ENCODE measurements around the gene BMAL1. TPM values are rescaled to one million over a fixed set of nuclear protein-coding genes. Genes with fewer than 3 reads are reported as not detected.
"Not testable (repeated sequence)": the region's sequence is repeated elsewhere in the genome, so short reads cannot be mapped to it uniquely, and the experiment has no call there.

The BMAL1 gene
- total RNA-seq, 1 donor from 2014 or later = 26.5 TPM

DNA sequence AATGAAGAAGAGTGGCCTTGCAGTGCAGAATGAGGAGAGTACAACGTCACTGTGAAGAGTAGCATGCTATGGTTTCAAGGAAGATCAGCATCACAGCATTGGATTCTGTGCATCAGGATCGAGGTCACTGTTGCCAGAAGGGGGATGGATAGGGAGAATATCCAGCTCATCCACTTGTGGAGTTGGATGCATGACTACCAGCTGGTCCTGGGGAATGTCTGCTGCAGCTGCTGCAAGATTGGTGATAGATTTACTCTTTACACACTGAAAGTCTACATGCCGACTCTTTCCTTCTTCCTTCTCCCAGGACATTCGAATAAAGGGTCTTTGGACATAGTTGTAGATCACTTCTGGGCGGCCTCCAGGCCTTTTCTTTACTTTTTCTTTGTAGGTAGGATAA is 111.2 kb downstream of the BMAL1 start:
- Mint-ChIP-seq H3K36me3 (peaks cover 7% of the 10 kb centered on the region), H3K27ac (no peak overlapping the region), H3K4me3 (no peak overlapping the region), H3K4me1 (no peaks in the 10 kb centered on the region), H3K9me3 (no peaks in the 10 kb centered on the region), H3K27me3 (ENCODE audit: insufficient read depth, low read depth) (peaks cover 2% of the 10 kb centered on the region)
- H2AFZ ChIP-seq (replicated peaks) = no peak overlapping the region
- no peaks in the 10 kb centered on the region for H3K27me3 ChIP-seq
- TF ChIP-seq CTCF (IDR thresholded peaks at IDR 0.05) = no peak
- no peak for TF ChIP-seq EZH2phosphoT487 (IDR thresholded peaks at IDR 0.05)
- no peak for TF ChIP-seq EZH2 (IDR thresholded peaks at IDR 0.05)
- DNase-seq (ENCODE audit: low spot score) = no peak
- H4K20me1 ChIP-seq (ENCODE audit: low read depth) = no peaks in the 10 kb centered on the region
- H3K9me3 ChIP-seq (ENCODE audit: low read depth) = no peaks in the 10 kb centered on the region
- H3K36me3 ChIP-seq = no peaks in the 10 kb centered on the region
- no peak overlapping the region for H3K4me3 ChIP-seq
- no peak overlapping the region for H3K27ac ChIP-seq
- H3F3A ChIP-seq (ENCODE audit: low read depth) = no peaks in the 10 kb centered on the region
- H3K4me2 ChIP-seq = no peak overlapping the region
- no peak overlapping the region for H3K9ac ChIP-seq
- no peaks in the 10 kb centered on the region for H3K79me2 ChIP-seq (ENCODE audit: low read depth)
- H3K4me1 ChIP-seq = no peaks in the 10 kb centered on the region

DNA sequence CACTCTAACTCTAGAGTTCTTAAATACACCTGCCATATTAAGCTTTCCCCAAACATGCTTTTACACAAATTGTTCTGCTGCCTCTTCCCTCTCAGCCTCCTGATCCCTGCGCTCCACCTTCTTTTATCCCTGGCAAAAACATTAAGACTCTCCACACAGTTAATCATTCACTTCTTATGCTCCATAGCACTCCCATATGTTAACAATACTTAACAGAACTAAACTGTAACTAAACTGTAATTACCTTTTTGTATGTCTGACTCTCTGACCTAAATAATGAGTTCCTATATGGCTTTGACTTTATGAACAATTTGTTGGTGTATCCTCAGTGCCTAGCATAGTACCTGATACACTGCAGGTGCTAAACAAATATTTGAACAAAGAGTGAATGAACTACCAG is 113.6 kb downstream of the BMAL1 start:
- Histone ChIP-seq H3K9me3 (ENCODE audit: low read depth) (no peaks in the 10 kb centered on the region), H3K36me3 (no peaks in the 10 kb centered on the region), H3F3A (ENCODE audit: low read depth) (no peaks in the 10 kb centered on the region), H3K27me3 (no peaks in the 10 kb centered on the region), H3K4me3 (no peak overlapping the region), H3K79me2 (ENCODE audit: low read depth) (no peaks in the 10 kb centered on the region), H3K4me1 (no peaks in the 10 kb centered on the region), H3K4me2 (no peak overlapping the region), H3K27ac (no peak overlapping the region), H4K20me1 (ENCODE audit: low read depth) (no peaks in the 10 kb centered on the region), H2AFZ (replicated peaks) (no peak overlapping the region), H3K9ac (no peak overlapping the region)
- TF ChIP-seq CTCF (IDR thresholded peaks at IDR 0.05) (no peak), EZH2phosphoT487 (IDR thresholded peaks at IDR 0.05) (no peak), EZH2 (IDR thresholded peaks at IDR 0.05) (no peak)
- Mint-ChIP-seq H3K4me1 (no peaks in the 10 kb centered on the region), H3K4me3 (no peak overlapping the region), H3K27me3 (ENCODE audit: insufficient read depth, low read depth) (peaks cover 2% of the 10 kb centered on the region), H3K36me3 (peaks cover 7% of the 10 kb centered on the region), H3K27ac (no peak overlapping the region), H3K9me3 (no peaks in the 10 kb centered on the region)
- DNase-seq (ENCODE audit: low spot score) = no peak

DNA sequence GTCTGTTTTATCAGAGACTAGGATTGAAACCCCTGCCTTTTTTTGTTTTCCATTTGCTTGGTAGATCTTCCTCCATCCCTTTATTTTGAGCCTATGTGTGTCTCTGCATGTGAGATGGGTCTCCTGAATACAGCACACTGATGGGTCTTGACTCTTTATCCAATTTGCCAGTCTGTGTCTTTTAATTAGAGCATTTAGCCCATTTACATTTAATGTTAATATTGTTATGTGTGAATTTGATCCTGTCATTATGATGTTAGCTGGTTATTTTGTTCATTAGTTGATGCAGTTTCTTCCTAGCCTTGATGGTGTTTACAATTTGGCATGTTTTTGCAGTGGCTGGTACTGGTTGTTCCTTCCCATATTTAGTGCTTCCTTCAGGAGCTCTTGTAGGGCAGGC is 120.7 kb downstream of the BMAL1 start:
- not testable (repeated sequence) for H3K27ac Mint-ChIP-seq; H3K4me3 Mint-ChIP-seq; H3K79me2 ChIP-seq (ENCODE audit: low read depth); H3K27me3 Mint-ChIP-seq (ENCODE audit: insufficient read depth, low read depth); H2AFZ ChIP-seq (replicated peaks); H3K9ac ChIP-seq; H3K4me2 ChIP-seq; H3K36me3 ChIP-seq; H3F3A ChIP-seq (ENCODE audit: low read depth); H3K4me1 Mint-ChIP-seq; H3K27me3 ChIP-seq; DNase-seq (ENCODE audit: low spot score); H4K20me1 ChIP-seq (ENCODE audit: low read depth); H3K4me3 ChIP-seq; H3K27ac ChIP-seq; H3K9me3 ChIP-seq (ENCODE audit: low read depth); H3K4me1 ChIP-seq
- H3K36me3 Mint-ChIP-seq = peaks cover 25% of the 10 kb centered on the region
- peaks cover 18% of the 10 kb centered on the region for H3K9me3 Mint-ChIP-seq

DNA sequence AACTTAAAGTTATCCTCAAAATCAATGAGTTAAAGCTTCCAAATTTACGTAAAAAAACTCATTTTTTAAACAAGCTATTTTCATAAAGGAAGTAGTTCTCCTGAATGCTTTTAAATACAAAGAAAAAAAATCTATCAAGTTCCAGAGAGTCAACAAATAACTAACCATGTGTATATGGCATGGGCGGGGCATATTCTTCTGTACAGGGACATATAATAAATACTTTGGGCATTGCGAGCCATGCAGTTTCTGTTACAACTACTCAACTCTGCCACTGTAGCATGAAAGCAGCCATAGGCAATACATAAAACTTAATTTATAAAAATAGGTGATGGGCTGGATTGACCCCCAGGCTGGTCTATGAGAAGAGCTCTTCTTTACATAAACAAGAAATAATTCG is 127.6 kb downstream of the BMAL1 start:
- Histone ChIP-seq H3K27me3 (no peaks in the 10 kb centered on the region), H3K9ac (no peak overlapping the region), H3K9me3 (ENCODE audit: low read depth) (no peaks in the 10 kb centered on the region), H3F3A (ENCODE audit: low read depth) (no peaks in the 10 kb centered on the region), H3K4me1 (no peaks in the 10 kb centered on the region), H3K4me2 (no peak overlapping the region), H4K20me1 (ENCODE audit: low read depth) (no peaks in the 10 kb centered on the region), H3K4me3 (no peak overlapping the region), H3K27ac (no peak overlapping the region), H2AFZ (replicated peaks) (no peak overlapping the region), H3K79me2 (ENCODE audit: low read depth) (no peaks in the 10 kb centered on the region), H3K36me3 (peaks cover 9% of the 10 kb centered on the region)
- H3K4me3 Mint-ChIP-seq = no peak overlapping the region
- peaks cover 27% of the 10 kb centered on the region for H3K36me3 Mint-ChIP-seq
- no peak for DNase-seq (ENCODE audit: low spot score)
- no peak for TF ChIP-seq CTCF (IDR thresholded peaks at IDR 0.05)
- no peak for TF ChIP-seq EZH2phosphoT487 (IDR thresholded peaks at IDR 0.05)
- no peak for TF ChIP-seq EZH2 (IDR thresholded peaks at IDR 0.05)
- peaks cover 2% of the 10 kb centered on the region for H3K27me3 Mint-ChIP-seq (ENCODE audit: insufficient read depth, low read depth)
- H3K9me3 Mint-ChIP-seq = peaks cover 5% of the 10 kb centered on the region
- H3K4me1 Mint-ChIP-seq = no peaks in the 10 kb centered on the region
- no peak overlapping the region for H3K27ac Mint-ChIP-seq

Measured in neural progenitor cell (in vitro differentiated cells).